Left ventricle myocardium inferior (tissue), 1 donor: ENCODE results near the gene ALOXE3. TPM values are rescaled to one million over a fixed set of nuclear protein-coding genes. Genes with fewer than 3 reads are reported as not detected.

Source experiments
- DNase-seq: peaks from one replicate; pipeline ENCODE4 v3.0.0-alpha.2; 2020
- H3K27ac ChIP-seq: fragments of 200-600 bp; replicated peaks from 2 replicates; pipeline ENCODE4 v1.8.0; 2021
- H3K27me3 ChIP-seq: fragments of 200-600 bp; 2 replicates; pipeline ENCODE4 v1.8.0; 2021; ENCODE audit warnings: low read depth
- H3K36me3 ChIP-seq: fragments of 200-600 bp; 2 replicates; pipeline ENCODE4 v1.8.0; 2021
- H3K4me1 ChIP-seq: fragments of 200-600 bp; 2 replicates; pipeline ENCODE4 v1.8.0; 2021
- H3K4me3 ChIP-seq: fragments of 200-600 bp; 2 replicates; pipeline ENCODE4 v1.8.0; 2021; ENCODE audit warnings: mild to moderate bottlenecking, moderate library complexity
- H3K9me3 ChIP-seq: fragments of 200-600 bp; replicated peaks from 2 replicates; pipeline ENCODE4 v1.8.0; 2021
- intact Hi-C: fragments of 100-400 bp; cut with micrococcal nuclease; formaldehyde crosslinking; loops from one replicate; pipeline ENCODE4 v1.11.0; 2022
- total RNA-seq: library from RNA; stranded (reverse); fragmentation: NEBNext Ultra II Directional; extraction: Animal tissue kit (Norgen Biotek cat#: 25700); gene quantifications from one replicate; pipeline ENCODE4 v1.2.1, GENCODE V29; 2021
- TF ChIP-seq, protein P1 (sequence below): fragments of 200-600 bp; IDR thresholded peaks from 2 replicates; pipeline ENCODE4 v1.8.0; 2021; ENCODE audit warnings: antibody characterized with exemption, mild to moderate bottlenecking, borderline replicate concordance
- donor health status: DM: no; HTN: yes; CAD: no; lungs with severe emphysema.

Gene ALOXE3
- total RNA-seq, 1 donor from 2014 or later, result not detected

DNA sequence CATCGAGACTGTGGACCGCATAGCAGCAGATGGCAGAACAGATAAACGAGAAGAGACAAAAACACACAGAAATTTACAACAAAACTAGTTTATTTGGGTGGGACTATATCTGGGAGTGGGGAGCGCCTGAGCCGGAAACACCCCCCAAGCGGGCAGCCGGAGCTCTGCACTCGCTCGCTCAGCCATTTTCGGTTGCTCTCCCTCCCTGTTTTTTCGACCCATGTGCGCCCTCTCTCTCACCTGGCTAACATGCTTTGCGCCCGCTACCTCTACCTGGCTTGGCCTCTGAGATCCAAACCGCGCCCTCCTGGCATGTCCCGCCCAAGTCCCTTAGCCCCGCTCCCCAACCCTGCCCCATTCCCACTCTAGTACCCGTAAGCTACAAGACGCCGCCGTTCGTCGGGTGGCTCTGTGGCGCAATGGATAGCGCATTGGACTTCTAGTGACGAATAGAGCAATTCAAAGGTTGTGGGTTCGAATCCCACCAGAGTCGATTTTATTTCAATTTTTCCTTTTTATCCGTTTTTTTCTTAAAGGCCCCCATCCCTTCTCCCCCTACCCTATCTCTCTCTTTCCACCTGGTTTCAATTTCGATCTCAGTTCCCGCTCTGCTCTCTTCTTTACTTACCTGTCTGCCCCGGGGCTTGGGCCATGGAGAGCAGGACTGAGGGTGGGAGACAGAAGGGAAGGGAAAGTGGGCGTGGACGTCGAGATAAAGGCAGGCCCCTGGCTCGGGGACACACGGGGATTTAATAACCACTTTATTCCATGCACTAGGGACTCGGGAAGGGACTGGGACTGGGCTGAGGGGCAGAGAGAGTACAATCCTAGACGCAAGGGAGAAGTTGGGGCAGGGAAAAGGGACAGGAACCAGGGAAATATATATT, 2.4 kb upstream of the ALOXE3 start:
- H3K4me3 ChIP-seq, result peak overlapping the region; percentile 84
- intact Hi-C loops, result loop anchor here (10.0 kb wide), 1 partner anchor 64 kb away; no protein-coding TSS in a partner anchor
- H3K36me3 ChIP-seq, result no peaks in the 10 kb centered on the region
- H3K4me1 ChIP-seq, result peaks cover 76% of the 10 kb centered on the region
- no peak for DNase-seq
- H3K27me3 ChIP-seq, result peaks cover 51% of the 10 kb centered on the region
- H3K27ac ChIP-seq, result peak overlapping the region; percentile 85
- no peaks in the 10 kb centered on the region for H3K9me3 ChIP-seq
- TF ChIP-seq, protein P1, sequence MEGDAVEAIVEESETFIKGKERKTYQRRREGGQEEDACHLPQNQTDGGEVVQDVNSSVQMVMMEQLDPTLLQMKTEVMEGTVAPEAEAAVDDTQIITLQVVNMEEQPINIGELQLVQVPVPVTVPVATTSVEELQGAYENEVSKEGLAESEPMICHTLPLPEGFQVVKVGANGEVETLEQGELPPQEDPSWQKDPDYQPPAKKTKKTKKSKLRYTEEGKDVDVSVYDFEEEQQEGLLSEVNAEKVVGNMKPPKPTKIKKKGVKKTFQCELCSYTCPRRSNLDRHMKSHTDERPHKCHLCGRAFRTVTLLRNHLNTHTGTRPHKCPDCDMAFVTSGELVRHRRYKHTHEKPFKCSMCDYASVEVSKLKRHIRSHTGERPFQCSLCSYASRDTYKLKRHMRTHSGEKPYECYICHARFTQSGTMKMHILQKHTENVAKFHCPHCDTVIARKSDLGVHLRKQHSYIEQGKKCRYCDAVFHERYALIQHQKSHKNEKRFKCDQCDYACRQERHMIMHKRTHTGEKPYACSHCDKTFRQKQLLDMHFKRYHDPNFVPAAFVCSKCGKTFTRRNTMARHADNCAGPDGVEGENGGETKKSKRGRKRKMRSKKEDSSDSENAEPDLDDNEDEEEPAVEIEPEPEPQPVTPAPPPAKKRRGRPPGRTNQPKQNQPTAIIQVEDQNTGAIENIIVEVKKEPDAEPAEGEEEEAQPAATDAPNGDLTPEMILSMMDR, result peak; percentile 34

DNA sequence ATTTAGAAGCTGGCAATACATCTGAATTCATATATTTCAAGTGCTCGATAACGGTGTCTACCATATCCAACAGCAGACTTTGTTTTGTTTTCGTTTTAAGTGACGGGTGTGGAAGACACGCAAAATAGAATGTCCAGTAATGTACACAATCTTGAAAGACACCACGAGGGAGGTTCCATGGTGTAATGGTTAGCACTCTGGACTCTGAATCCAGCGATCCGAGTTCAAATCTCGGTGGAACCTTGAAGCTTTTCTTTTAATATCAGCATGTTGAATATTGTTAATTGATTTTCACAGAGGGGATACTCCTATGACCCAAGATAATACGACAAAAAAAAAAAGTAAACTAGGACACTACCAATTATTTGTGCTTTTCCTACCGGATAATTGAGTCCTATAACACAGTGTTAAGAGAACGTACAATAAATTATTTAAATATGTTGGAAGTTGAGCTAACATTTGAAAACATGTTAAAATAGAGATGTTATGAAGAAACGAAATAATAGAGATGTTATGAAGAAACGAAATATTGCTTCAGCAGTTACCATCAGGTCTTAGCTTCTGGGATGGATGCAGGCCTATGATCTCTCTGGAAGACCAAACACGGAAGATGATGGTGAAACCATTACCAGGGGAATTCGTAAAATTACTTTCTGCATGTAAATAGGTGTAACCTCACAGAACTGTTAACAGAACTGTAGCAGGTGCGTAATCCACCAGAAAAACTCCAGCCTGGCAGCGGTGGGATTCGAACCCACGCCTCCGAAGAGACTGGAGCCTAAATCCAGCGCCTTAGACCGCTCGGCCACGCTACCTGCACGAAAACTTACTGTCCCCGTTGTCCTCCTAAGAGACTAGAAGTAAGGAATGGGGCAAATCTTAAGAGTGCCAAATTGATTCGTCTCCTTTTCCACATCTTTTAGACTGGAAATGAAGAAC, 1.5 kb upstream of the ALOXE3 start:
- peak overlapping the region; percentile 84 for H3K4me3 ChIP-seq
- DNase-seq, result peak; percentile 75
- TF ChIP-seq, protein P1, result no peak
- intact Hi-C loops, result loop anchor here (2.0 to 10.0 kb wide), 2 partner anchors 65 to 103 kb away; no protein-coding TSS in a partner anchor
- peaks cover 68% of the 10 kb centered on the region for H3K4me1 ChIP-seq
- peak overlapping the region; percentile 85 for H3K27ac ChIP-seq
- no peaks in the 10 kb centered on the region for H3K9me3 ChIP-seq
- peaks cover 60% of the 10 kb centered on the region for H3K27me3 ChIP-seq
- no peaks in the 10 kb centered on the region for H3K36me3 ChIP-seq

DNA sequence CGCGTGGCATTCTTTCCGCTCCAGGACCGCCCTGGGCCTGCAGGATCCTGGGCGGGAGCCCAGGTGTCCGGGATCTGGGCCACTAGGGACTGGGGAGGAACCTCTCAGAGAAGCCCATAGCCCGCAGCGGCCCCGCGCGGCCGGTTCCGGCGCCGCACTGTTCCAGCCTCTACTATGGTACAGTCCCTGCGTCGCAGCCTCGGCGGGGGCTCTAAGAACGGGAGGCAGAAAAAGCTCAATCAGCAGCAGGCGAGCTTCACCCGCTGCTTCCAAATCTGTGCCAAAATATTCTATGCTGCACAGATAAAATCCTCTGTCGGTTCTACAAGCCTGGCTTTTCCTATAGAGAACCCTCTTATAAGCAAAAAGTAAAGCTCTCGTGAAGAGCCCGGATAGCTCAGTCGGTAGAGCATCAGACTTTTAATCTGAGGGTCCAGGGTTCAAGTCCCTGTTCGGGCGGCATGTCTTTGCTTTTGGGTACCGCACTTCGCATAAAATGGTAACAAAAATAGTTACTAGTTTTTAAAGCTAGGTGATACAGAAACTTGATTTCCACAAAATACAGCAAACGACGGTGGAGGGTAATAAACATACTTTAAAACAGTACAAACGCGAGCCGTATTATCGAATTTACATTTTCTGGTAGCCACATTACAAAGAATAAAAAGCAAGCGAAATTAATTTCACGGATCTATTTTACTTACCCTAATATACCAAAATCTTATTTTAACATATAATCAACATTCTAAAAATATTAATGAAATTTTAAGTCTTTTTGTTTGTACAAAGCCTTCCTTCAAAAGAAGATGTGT, 661 bp upstream of the ALOXE3 start:
- H3K9me3 ChIP-seq, result no peaks in the 10 kb centered on the region
- peaks cover 59% of the 10 kb centered on the region for H3K4me1 ChIP-seq
- DNase-seq, result peak; percentile 91
- peak overlapping the region; percentile 85 for H3K27ac ChIP-seq
- TF ChIP-seq, protein P1, result peak; percentile 94
- intact Hi-C loops, result loop anchor here (2.0 kb wide), 1 partner anchor 104 kb away; no protein-coding TSS in a partner anchor
- H3K36me3 ChIP-seq, result no peaks in the 10 kb centered on the region
- peaks cover 62% of the 10 kb centered on the region for H3K27me3 ChIP-seq
- H3K4me3 ChIP-seq, result peak overlapping the region; percentile 84

DNA sequence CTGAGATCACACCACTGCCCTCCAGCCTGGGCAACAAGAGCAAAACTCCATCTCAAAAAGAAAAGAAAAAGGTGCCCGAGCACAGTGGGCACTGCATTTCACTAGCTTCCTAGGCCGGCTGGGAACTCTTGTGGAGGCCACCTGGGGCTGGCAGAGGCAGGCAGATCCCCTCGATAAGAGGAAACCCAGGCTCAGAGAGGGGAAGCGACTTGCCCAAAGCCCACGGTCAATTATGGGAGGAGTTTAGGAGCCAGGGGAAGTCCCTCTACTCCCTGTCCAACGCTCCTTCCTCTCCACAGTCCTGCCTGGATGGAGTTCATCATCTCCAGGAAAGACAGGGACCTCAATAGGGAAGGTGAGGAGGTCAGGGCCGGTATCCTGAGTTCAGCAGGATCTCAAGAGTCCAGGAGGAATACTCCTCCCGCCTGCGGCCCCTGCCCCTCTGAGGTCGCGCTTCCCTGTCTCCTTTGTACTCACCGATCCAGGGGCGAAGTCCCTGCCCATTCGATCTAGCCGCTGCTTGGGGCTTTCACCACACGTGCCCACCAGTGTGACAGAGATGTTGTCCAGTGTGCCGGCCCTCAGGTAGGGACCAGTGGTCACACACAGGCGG, 841 bp downstream of the ALOXE3 start:
- no peak for DNase-seq
- peak overlapping the region; percentile 84 for H3K4me3 ChIP-seq
- H3K27ac ChIP-seq, result no peak overlapping the region
- H3K4me1 ChIP-seq, result peaks cover 44% of the 10 kb centered on the region
- TF ChIP-seq, protein P1, result no peak
- no peaks in the 10 kb centered on the region for H3K36me3 ChIP-seq
- intact Hi-C loops, result no loop called here
- no peaks in the 10 kb centered on the region for H3K9me3 ChIP-seq
- peaks cover 62% of the 10 kb centered on the region for H3K27me3 ChIP-seq
